GM13976 (cell line): ENCODE data around the gene FAM187B.

Experiments
- DNase-seq: peaks from one replicate; pipeline ENCODE4 v3.0.0; 2012; ENCODE audit warnings: low spot score
- CTCF ChIP-seq: IDR thresholded peaks from 2 replicates; pipeline ENCODE4 v1.5.1; 2012; ENCODE audit warnings: borderline replicate concordance, mild to moderate bottlenecking; ENCODE audit not compliant: insufficient read depth; ENCODE audit errors: extremely low read depth, missing control alignments, control extremely low read depth
- in situ Hi-C: fragments of 300-500 bp; cut with MboI; formaldehyde crosslinking; loops from one replicate; pipeline ENCODE4 v1.12.0; 2022; ENCODE audit warnings: low sequenced_read_pairs, mixed read lengths, inconsistent platforms; ENCODE audit not compliant: unreplicated experiment

The FAM187B gene

DNA sequence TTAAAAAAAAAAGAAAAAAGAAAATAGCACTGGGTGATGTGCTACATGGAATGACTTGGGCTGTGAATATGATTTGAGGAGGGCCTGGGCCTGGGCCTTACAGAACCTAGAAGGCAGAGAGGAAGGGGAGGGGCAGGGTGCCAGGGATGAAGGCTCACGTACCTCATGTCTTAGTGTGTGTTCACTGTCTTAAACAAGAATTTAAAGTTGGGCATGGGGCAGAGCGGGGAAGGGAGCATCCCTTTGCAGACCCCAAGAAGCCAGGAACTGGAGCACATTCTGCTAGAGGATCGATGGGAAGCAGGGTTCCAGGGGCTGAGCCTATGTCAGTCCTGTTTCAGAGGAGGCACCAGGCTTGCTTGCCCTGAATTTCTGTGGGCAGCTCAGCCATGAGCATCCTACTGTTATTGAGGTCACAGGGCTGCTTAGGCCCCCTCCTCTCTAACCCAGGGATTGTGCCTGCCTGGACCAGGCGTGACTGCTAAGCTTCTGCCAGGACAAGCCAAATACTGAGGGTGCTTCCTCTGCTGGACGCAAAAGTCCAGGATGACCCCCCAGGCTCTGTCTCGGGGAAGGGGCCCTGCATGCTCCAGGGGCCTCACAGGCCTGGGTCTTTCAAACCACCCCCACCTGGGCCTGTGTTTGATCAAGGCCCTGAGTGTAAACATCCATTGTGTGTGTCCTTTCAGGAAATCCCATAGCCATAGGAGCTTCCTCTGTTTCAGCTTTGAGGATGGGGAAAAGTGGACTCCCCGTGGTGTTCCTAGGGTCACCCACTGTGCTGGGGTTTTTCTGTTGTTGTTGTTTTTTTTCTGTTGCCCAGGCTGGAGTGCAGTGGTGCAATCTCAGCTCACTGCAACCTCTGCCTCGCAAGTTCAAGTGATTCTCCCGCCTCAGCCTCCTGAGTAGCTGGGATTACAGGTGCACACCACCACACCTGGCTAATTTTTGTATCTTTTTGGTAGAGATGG is 25.1 kb upstream of the FAM187B start:
- in situ Hi-C loops: no loop called here
- no peak for TF ChIP-seq CTCF
- no peak for DNase-seq

- in situ Hi-C loops: no loop called here
- peak; percentile 9 for DNase-seq
- TF ChIP-seq CTCF: no peak
Measured at GRCh38 chr19:35251456-35251855, 22.9 kb upstream of the FAM187B start.

DNA sequence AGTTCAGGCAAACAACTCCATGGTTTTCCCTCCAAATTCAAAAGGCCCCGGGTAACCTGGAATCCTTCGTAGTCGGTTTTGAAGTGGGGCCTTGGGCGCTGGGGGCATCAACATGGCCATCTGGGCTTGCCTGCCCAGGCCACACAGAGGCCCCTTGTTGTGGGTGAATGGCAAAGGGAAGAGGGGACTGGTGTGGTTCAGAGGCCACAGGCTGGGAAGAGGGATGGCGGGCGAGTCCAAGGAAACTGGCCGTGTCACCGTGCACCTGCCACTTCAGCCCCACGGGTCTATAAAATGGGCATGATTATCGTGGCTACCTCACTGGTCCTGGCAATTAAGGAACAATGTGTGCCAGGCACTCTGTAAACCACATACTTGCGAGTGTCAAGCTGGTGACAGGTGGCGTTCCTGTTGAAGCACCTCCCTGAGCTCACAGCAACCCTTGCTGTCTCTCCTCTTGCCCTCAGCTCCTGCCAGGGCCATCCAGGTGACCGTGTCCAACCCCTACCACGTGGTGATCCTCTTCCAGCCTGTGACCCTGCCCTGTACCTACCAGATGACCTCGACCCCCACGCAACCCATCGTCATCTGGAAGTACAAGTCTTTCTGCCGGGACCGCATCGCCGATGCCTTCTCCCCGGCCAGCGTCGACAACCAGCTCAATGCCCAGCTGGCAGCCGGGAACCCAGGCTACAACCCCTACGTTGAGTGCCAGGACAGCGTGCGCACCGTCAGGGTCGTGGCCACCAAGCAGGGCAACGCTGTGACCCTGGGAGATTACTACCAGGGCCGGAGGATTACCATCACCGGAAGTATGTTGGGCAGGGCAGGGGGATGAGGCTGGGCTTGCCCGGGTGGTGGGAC is 21.5 kb upstream of the FAM187B start:
- DNase-seq: peak; percentile 16
- in situ Hi-C loops: no loop called here

GRCh38 chr19:35249146-35249847 is 20.8 kb upstream of the FAM187B start:
- DNase-seq: peak; percentile 59
- no peak for TF ChIP-seq CTCF
- in situ Hi-C loops: no loop called here

More for the DNA sequence above, 21.5 kb upstream of the FAM187B start:
- no peak for TF ChIP-seq CTCF

- peak; percentile 97 for DNase-seq
- in situ Hi-C loops: no loop called here
- TF ChIP-seq CTCF: no peak
Measured at GRCh38 chr19:35248310-35249145, 20.0 kb upstream of the FAM187B start, which contains the start of gene LSR. LSR (plus strand) TSS chr19:35249002; CDS start chr19:35249023, 21 bp downstream.
